Osteoblast (primary cell): ENCODE data around the gene UCP2. TPM values are rescaled to one million over a fixed set of nuclear protein-coding genes. Genes with fewer than 3 reads are reported as not detected.

Source experiments
- DNase-seq: peaks from one replicate; pipeline ENCODE4 v3.0.0; 2011; ENCODE audit warnings: low spot score, mixed read lengths; ENCODE audit not compliant: insufficient read length; ENCODE audit errors: missing footprints
- H2AFZ ChIP-seq: 2 replicates; pipeline ENCODE4 v1.6.0; 2011; ENCODE audit warnings: mild to moderate bottlenecking, low read length
- H3K27ac ChIP-seq: 2 replicates; pipeline ENCODE4 v1.5.1; 2011; ENCODE audit warnings: mild to moderate bottlenecking, low read depth, low read length, moderate library complexity
- H3K27me3 ChIP-seq: 2 replicates; pipeline ENCODE4 v1.6.0; 2012; ENCODE audit warnings: mild to moderate bottlenecking, control low read depth, inconsistent platforms, low read length, moderate library complexity; ENCODE audit not compliant: insufficient read depth
- H3K36me3 ChIP-seq: 2 replicates; pipeline ENCODE4 v1.5.1; 2011; ENCODE audit warnings: mild to moderate bottlenecking, low read length, control low read depth, moderate library complexity; ENCODE audit not compliant: insufficient read depth
- H3K4me1 ChIP-seq: 2 replicates; pipeline ENCODE4 v1.5.1; 2011; ENCODE audit warnings: mild to moderate bottlenecking, low read length, control low read depth, moderate library complexity; ENCODE audit not compliant: insufficient read depth
- H3K4me2 ChIP-seq: 2 replicates; pipeline ENCODE4 v1.6.0; 2011; ENCODE audit warnings: mild to moderate bottlenecking, low read length; ENCODE audit not compliant: insufficient read depth
- H3K4me3 ChIP-seq: fragments of 200-600 bp; sonication (generic); 3 replicates; pipeline ENCODE4 v1.5.1; 2012; ENCODE audit warnings: mild to moderate bottlenecking, low read length, inconsistent platforms; ENCODE audit not compliant: insufficient read depth
- H3K79me2 ChIP-seq: 2 replicates; pipeline ENCODE4 v1.6.0; 2012; ENCODE audit warnings: mild to moderate bottlenecking, low read length, control low read depth, inconsistent platforms; ENCODE audit not compliant: insufficient read depth
- H3K9me3 ChIP-seq: 2 replicates; pipeline ENCODE4 v1.5.1; 2011; ENCODE audit warnings: low read depth, low read length, control low read depth
- H4K20me1 ChIP-seq: 2 replicates; pipeline ENCODE4 v1.6.0; 2012; ENCODE audit warnings: mild to moderate bottlenecking, low read length, control low read depth; ENCODE audit not compliant: insufficient read depth
- total RNA-seq: library from RNA; depleted of rRNA; stranded (reverse); fragments of >200 nt; gene quantifications from 2 replicates; pipeline ENCODE4 v1.2.3, GENCODE V29; 2012
- TF ChIP-seq, protein P1 (sequence below): IDR thresholded peaks from 2 replicates; pipeline ENCODE4 v1.5.1; 2011; ENCODE audit warnings: mild to moderate bottlenecking, low read depth, low read length, moderate library complexity; ENCODE audit errors: extremely low read depth

UCP2 gene, protein sequence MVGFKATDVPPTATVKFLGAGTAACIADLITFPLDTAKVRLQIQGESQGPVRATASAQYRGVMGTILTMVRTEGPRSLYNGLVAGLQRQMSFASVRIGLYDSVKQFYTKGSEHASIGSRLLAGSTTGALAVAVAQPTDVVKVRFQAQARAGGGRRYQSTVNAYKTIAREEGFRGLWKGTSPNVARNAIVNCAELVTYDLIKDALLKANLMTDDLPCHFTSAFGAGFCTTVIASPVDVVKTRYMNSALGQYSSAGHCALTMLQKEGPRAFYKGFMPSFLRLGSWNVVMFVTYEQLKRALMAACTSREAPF
- total RNA-seq, result under 0.01 and 0.59 TPM in 2 replicates

DNA sequence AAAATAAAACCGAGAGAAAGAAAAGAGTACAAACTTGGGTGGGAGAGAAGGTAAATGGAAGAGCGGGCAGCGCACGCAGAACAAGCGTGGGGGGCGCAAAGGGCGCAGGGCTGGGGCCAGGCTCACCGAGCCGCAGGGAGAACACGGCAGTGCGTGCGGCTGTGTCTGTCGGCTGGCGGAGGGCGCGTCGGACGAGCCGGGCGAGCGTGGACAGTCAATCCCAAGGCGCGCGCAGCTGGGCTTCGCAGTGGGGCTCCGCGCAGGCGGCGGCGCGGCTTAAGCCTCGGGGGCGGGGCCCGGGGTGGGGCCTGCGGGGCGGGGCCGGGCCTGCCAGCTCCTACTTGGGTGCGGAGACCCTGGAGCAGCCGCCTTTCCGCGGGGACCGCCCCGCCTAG, at the start of gene UCP2:
Gene UCP2 (minus strand): TSS at position 249 of the 395 bp plus-strand sequence. CDS start 4,465 bp downstream, outside the sequence.
- H3K27ac ChIP-seq, result peak within 1 kb of the TSS; percentile 11
- no peaks in the 10 kb centered on the region for H3K9me3 ChIP-seq
- DNase-seq, result peak; percentile 95

DNA sequence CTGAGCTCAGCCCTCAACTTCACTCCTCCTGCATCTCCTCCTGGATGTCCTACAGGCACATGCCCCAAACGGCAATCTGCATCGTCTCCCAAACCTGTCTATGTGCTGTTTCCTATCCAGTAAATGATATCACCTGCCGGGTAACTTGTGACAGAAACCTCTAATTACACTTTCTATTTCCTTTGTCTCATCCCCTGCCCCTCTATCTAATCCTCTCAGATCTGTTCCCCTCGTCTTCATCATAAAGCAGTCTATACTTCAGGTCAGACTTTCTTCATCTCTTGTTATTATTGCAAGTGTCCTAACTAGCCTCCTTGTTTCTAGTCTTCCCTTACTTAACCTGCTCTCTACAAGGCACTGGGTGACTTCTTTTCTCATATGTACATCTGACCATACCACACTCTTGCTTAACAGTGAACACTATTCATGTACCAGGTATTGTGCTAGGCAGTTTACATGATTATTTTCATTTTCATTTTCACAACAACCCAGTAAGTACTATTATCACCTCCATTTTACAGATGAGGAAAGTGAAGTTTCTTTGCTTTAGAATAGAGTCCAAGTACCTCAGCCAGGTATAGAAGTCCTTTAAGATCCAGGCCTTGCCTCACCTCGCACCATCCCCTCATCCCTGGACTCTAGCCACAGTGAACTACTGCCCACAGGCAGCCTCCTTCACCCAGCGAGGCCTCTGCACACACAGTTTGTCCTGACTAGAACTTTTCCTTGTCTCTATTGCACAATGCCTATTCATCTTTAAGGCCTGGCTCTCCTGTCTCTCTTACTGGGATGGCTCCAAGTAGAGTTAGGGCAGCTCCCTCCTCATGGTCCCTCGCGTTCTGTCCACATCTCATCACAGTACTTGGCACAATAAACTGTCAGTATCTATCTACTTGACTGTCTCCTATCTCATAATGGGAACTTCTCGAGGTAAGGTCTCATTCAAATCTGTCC, 48.4 kb upstream of the UCP2 start:
- no peak for DNase-seq
- H2AFZ ChIP-seq, result no peak overlapping the region
- peaks cover 21% of the 10 kb centered on the region for H3K36me3 ChIP-seq
- H3K79me2 ChIP-seq, result no peaks in the 10 kb centered on the region
- H3K27ac ChIP-seq, result no peak overlapping the region
- no peaks in the 10 kb centered on the region for H4K20me1 ChIP-seq
- TF ChIP-seq, protein P1, sequence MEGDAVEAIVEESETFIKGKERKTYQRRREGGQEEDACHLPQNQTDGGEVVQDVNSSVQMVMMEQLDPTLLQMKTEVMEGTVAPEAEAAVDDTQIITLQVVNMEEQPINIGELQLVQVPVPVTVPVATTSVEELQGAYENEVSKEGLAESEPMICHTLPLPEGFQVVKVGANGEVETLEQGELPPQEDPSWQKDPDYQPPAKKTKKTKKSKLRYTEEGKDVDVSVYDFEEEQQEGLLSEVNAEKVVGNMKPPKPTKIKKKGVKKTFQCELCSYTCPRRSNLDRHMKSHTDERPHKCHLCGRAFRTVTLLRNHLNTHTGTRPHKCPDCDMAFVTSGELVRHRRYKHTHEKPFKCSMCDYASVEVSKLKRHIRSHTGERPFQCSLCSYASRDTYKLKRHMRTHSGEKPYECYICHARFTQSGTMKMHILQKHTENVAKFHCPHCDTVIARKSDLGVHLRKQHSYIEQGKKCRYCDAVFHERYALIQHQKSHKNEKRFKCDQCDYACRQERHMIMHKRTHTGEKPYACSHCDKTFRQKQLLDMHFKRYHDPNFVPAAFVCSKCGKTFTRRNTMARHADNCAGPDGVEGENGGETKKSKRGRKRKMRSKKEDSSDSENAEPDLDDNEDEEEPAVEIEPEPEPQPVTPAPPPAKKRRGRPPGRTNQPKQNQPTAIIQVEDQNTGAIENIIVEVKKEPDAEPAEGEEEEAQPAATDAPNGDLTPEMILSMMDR, result no peak
- H3K4me1 ChIP-seq, result peaks cover 18% of the 10 kb centered on the region
- H3K4me2 ChIP-seq, result no peak overlapping the region
- H3K4me3 ChIP-seq, result no peak overlapping the region
- no peaks in the 10 kb centered on the region for H3K27me3 ChIP-seq
- no peaks in the 10 kb centered on the region for H3K9me3 ChIP-seq

More for the DNA sequence above, at the start of gene UCP2:
- Histone ChIP-seq H3K4me1 (no peaks in the 10 kb centered on the region), H4K20me1 (no peaks in the 10 kb centered on the region), H2AFZ (peak within 1 kb of the TSS; percentile 91), H3K79me2 (no peaks in the 10 kb centered on the region), H3K27me3 (no peaks in the 10 kb centered on the region), H3K4me3 (peak within 1 kb of the TSS; percentile 74), H3K36me3 (no peaks in the 10 kb centered on the region), H3K4me2 (peak within 1 kb of the TSS; percentile 86)
- TF ChIP-seq, protein P1, result no peak

GRCh38 chr11:74025467-74026166, 43.0 kb upstream of the UCP2 start:
- H3K9me3 ChIP-seq, result no peaks in the 10 kb centered on the region
- peaks cover 26% of the 10 kb centered on the region for H3K4me1 ChIP-seq
- no peaks in the 10 kb centered on the region for H3K79me2 ChIP-seq
- DNase-seq, result no peak
- H3K4me2 ChIP-seq, result no peak overlapping the region
- TF ChIP-seq, protein P1, result no peak
- no peak overlapping the region for H2AFZ ChIP-seq
- H4K20me1 ChIP-seq, result no peaks in the 10 kb centered on the region
- H3K4me3 ChIP-seq, result no peak overlapping the region
- H3K36me3 ChIP-seq, result no peaks in the 10 kb centered on the region
- peak overlapping the region; percentile 51 for H3K27ac ChIP-seq
- H3K27me3 ChIP-seq, result no peaks in the 10 kb centered on the region
